NCI-H2081 treated with DMSO at 0.1 percent for 48 hours (cell line): ENCODE results near the gene HIPK3.
"Not testable (repeated sequence)": the region's sequence is repeated elsewhere in the genome, so short reads cannot be mapped to it uniquely, and the experiment has no call there.

Experiments used
- DNase-seq: peaks from one replicate; lab custom pipeline; 2025; lab: John Stamatoyannopoulos, UW

The HIPK3 gene

GRCh38 chr11:33306821-33307220 is 49.6 kb downstream of the HIPK3 start:
- not testable (repeated sequence) for DNase-seq

- no peak for DNase-seq
Measured at GRCh38 chr11:33307984-33308383, 50.8 kb downstream of the HIPK3 start.

GRCh38 chr11:33309118-33309517 is 51.9 kb downstream of the HIPK3 start:
- no peak for DNase-seq

GRCh38 chr11:33310720-33311500 is 53.7 kb downstream of the HIPK3 start:
- no peak for DNase-seq

GRCh38 chr11:33311680-33312079 is 54.5 kb downstream of the HIPK3 start:
- no peak for DNase-seq

GRCh38 chr11:33315822-33316221 is 58.6 kb downstream of the HIPK3 start:
- DNase-seq: no peak

- DNase-seq: no peak
Measured at GRCh38 chr11:33317662-33318061, 60.5 kb downstream of the HIPK3 start.

- no peak for DNase-seq
Measured at GRCh38 chr11:33320016-33320813, 63.0 kb downstream of the HIPK3 start.

GRCh38 chr11:33320814-33321330 is 63.7 kb downstream of the HIPK3 start:
- DNase-seq: no peak

GRCh38 chr11:33321422-33321821 is 64.2 kb downstream of the HIPK3 start:
- DNase-seq: no peak

GRCh38 chr11:33323421-33323820 is 66.2 kb downstream of the HIPK3 start:
- no peak for DNase-seq

- DNase-seq: no peak
Measured at GRCh38 chr11:33324302-33324985, 67.3 kb downstream of the HIPK3 start.

GRCh38 chr11:33325451-33325850 is 68.3 kb downstream of the HIPK3 start:
- DNase-seq: no peak

GRCh38 chr11:33329705-33330329 is 72.6 kb downstream of the HIPK3 start:
- no peak for DNase-seq

- no peak for DNase-seq
Measured at GRCh38 chr11:33333816-33334215, 76.6 kb downstream of the HIPK3 start.

- DNase-seq: no peak
Measured at GRCh38 chr11:33334627-33335026, 77.4 kb downstream of the HIPK3 start.

GRCh38 chr11:33339247-33339646 is 82.1 kb downstream of the HIPK3 start:
- DNase-seq: no peak

GRCh38 chr11:33344611-33345010 is 87.4 kb downstream of the HIPK3 start:
- no peak for DNase-seq

- DNase-seq: no peak
Measured at GRCh38 chr11:33347490-33348125, 90.4 kb downstream of the HIPK3 start.

- DNase-seq: no peak
Measured at GRCh38 chr11:33350287-33350686, 93.1 kb downstream of the HIPK3 start.

GRCh38 chr11:33358150-33358831 is 101.1 kb downstream of the HIPK3 start:
- no peak for DNase-seq
